Skeletal muscle cell (primary cell): Measurements from ENCODE around the gene CLCA2.

Experiments used
- DNase-seq: peaks from one replicate; pipeline ENCODE4 v3.0.0-alpha.2; 2010; ENCODE audit warnings: low read depth
- H3K4me3 ChIP-seq: 2 replicates; pipeline ENCODE4 v1.5.1; 2011; ENCODE audit warnings: low read depth, mild to moderate bottlenecking, control low read depth, low read length, moderate library complexity

CLCA2 gene

GRCh38 chr1:86421601-86422280, 2.2 kb upstream of the CLCA2 start:
- no peak for DNase-seq

GRCh38 chr1:86423473-86423872, 498 bp upstream of the CLCA2 start:
- no peak overlapping the region for H3K4me3 ChIP-seq
- DNase-seq = no peak

More at GRCh38 chr1:86421601-86422280, 2.2 kb upstream of the CLCA2 start:
- no peak overlapping the region for H3K4me3 ChIP-seq

- H3K4me3 ChIP-seq = no peak overlapping the region
- DNase-seq = no peak
Observed at GRCh38 chr1:86429122-86429725, 5.3 kb downstream of the CLCA2 start.

GRCh38 chr1:86429835-86430234, 5.9 kb downstream of the CLCA2 start:
- DNase-seq = peak; percentile 93
- H3K4me3 ChIP-seq = no peak overlapping the region

- no peak for DNase-seq
Observed at GRCh38 chr1:86430376-86430775, 6.4 kb downstream of the CLCA2 start.

GRCh38 chr1:86434059-86434458, 10.1 kb downstream of the CLCA2 start:
- no peak overlapping the region for H3K4me3 ChIP-seq
- DNase-seq = no peak

More at GRCh38 chr1:86430376-86430775, 6.4 kb downstream of the CLCA2 start:
- no peak overlapping the region for H3K4me3 ChIP-seq

- H3K4me3 ChIP-seq = no peak overlapping the region
- DNase-seq = no peak
Observed at GRCh38 chr1:86435327-86435726, 11.4 kb downstream of the CLCA2 start.

GRCh38 chr1:86436041-86436440, 12.1 kb downstream of the CLCA2 start:
- no peak overlapping the region for H3K4me3 ChIP-seq
- DNase-seq = no peak

GRCh38 chr1:86441581-86441980, 17.6 kb downstream of the CLCA2 start:
- no peak overlapping the region for H3K4me3 ChIP-seq
- no peak for DNase-seq

GRCh38 chr1:86441997-86442396, 18.0 kb downstream of the CLCA2 start:
- no peak overlapping the region for H3K4me3 ChIP-seq
- no peak for DNase-seq

- no peak for DNase-seq
- H3K4me3 ChIP-seq = no peak overlapping the region
Observed at GRCh38 chr1:86445919-86446318, 21.9 kb downstream of the CLCA2 start.

GRCh38 chr1:86447198-86447790, 23.3 kb downstream of the CLCA2 start:
- no peak for DNase-seq
- H3K4me3 ChIP-seq = no peak overlapping the region

- H3K4me3 ChIP-seq = no peak overlapping the region
- no peak for DNase-seq
Observed at GRCh38 chr1:86448670-86449069, 24.7 kb downstream of the CLCA2 start.

GRCh38 chr1:86449103-86449502, 25.1 kb downstream of the CLCA2 start:
- H3K4me3 ChIP-seq = no peak overlapping the region
- no peak for DNase-seq

- H3K4me3 ChIP-seq = no peak overlapping the region
- no peak for DNase-seq
Observed at GRCh38 chr1:86450847-86451246, 26.9 kb downstream of the CLCA2 start.

- DNase-seq = no peak
- H3K4me3 ChIP-seq = no peak overlapping the region
Observed at GRCh38 chr1:86453664-86454063, 29.7 kb downstream of the CLCA2 start.

GRCh38 chr1:86455073-86455472, 31.1 kb downstream of the CLCA2 start:
- no peak for DNase-seq
- H3K4me3 ChIP-seq = no peak overlapping the region

GRCh38 chr1:86460998-86461397, 37.0 kb downstream of the CLCA2 start:
- no peak overlapping the region for H3K4me3 ChIP-seq
- DNase-seq = no peak

GRCh38 chr1:86461482-86461881, 37.5 kb downstream of the CLCA2 start:
- H3K4me3 ChIP-seq = no peak overlapping the region
- DNase-seq = no peak

- no peak overlapping the region for H3K4me3 ChIP-seq
- no peak for DNase-seq
Observed at GRCh38 chr1:86464819-86465218, 40.8 kb downstream of the CLCA2 start.
